WTC11 (cell line): ENCODE measurements around the gene MYH14. TPM values are rescaled to one million over a fixed set of nuclear protein-coding genes. Genes with fewer than 3 reads are reported as not detected.

ENCODE experiments used
- ATAC-seq: fragments of 200-7000 bp; cut with Tn5 transposase; 2 replicates; pipeline ENCODE4 v1.10.0; 2021; ENCODE audit warnings: mild to moderate bottlenecking, moderate library complexity
- CTCF ChIA-PET: fragments of 300-600 bp; sonication (Branson Sonifier 250); formaldehyde crosslinking; loops from one replicate; lab custom pipeline; 2021; ENCODE audit warnings: antibody characterized with exemption; lab: Charles Lee
- POLR2A ChIA-PET: fragments of 350-600 bp; sonication (Branson Sonifier 250); formaldehyde crosslinking; loops from one replicate; lab custom pipeline; 2021; ENCODE audit warnings: antibody characterized with exemption; lab: Charles Lee
- DNase-seq: peaks from one replicate; pipeline ENCODE4 v3.0.0; 2021; ENCODE audit warnings: low spot score
- H3K27ac Mint-ChIP-seq: 2 replicates; pipeline ENCODE4 v1.8.0; 2021; ENCODE audit warnings: mixed read lengths
- H3K27me3 Mint-ChIP-seq: 2 replicates; pipeline ENCODE4 v1.8.0; 2021; ENCODE audit warnings: low read depth, mild to moderate bottlenecking, moderate library complexity, mixed read lengths
- H3K36me3 Mint-ChIP-seq: 2 replicates; pipeline ENCODE4 v1.8.0; 2021; ENCODE audit warnings: mixed read lengths
- H3K4me1 Mint-ChIP-seq: 2 replicates; pipeline ENCODE4 v1.8.0; 2022; ENCODE audit warnings: mixed read lengths
- H3K4me3 Mint-ChIP-seq: 2 replicates; pipeline ENCODE4 v1.8.0; 2021; ENCODE audit warnings: mild to moderate bottlenecking, moderate library complexity, mixed read lengths
- H3K9me3 Mint-ChIP-seq: 2 replicates; pipeline ENCODE4 v1.8.0; 2021; ENCODE audit warnings: mixed read lengths
- ATF3 ChIP-seq: sonication (generic); formaldehyde crosslinking; conservative IDR thresholded peaks from 2 replicates; pipeline ENCODE4 v1.8.1; 2022; ENCODE audit warnings: mild to moderate bottlenecking, missing genetic modification reagents
- JUN ChIP-seq: sonication (generic); formaldehyde crosslinking; IDR thresholded peaks from 2 replicates; pipeline ENCODE4 v1.8.0; 2023; ENCODE audit warnings: mild to moderate bottlenecking, missing genetic modification reagents
- KAT7 ChIP-seq: sonication (generic); formaldehyde crosslinking; IDR thresholded peaks from 2 replicates; pipeline ENCODE4 v1.8.1; 2023; ENCODE audit warnings: missing genetic modification reagents, mild to moderate bottlenecking, borderline replicate concordance
- MXD4 ChIP-seq: fragments of 250-450 bp; sonication (Bioruptor Pico); IDR thresholded peaks from 2 replicates; pipeline ENCODE4 v1.8.0; 2021; ENCODE audit warnings: mild to moderate bottlenecking, moderate library complexity, borderline replicate concordance
- NFE2L1 ChIP-seq: sonication (generic); formaldehyde crosslinking; IDR thresholded peaks from 2 replicates; pipeline ENCODE4 v1.8.1; 2023; ENCODE audit warnings: missing genetic modification reagents
- NR2C2 ChIP-seq: sonication (generic); formaldehyde crosslinking; IDR thresholded peaks from 2 replicates; pipeline ENCODE4 v1.8.0; 2022; ENCODE audit warnings: mild to moderate bottlenecking, missing genetic modification reagents
- PRRX2 ChIP-seq: fragments of 250-450 bp; sonication (Bioruptor Pico); IDR thresholded peaks from 2 replicates; pipeline ENCODE4 v1.8.0; 2021; ENCODE audit warnings: mild to moderate bottlenecking
- SMAD3 ChIP-seq: sonication (generic); formaldehyde crosslinking; IDR thresholded peaks from 2 replicates; pipeline ENCODE4 v1.8.0; 2022; ENCODE audit warnings: missing genetic modification reagents, mild to moderate bottlenecking, borderline replicate concordance
- SOX15 ChIP-seq: fragments of 250-450 bp; sonication (Bioruptor Pico); IDR thresholded peaks from 2 replicates; pipeline ENCODE4 v1.9.0; 2021; ENCODE audit warnings: mild to moderate bottlenecking
- USF1 ChIP-seq: sonication (generic); formaldehyde crosslinking; IDR thresholded peaks from 2 replicates; pipeline ENCODE4 v1.8.0; 2022; ENCODE audit warnings: mild to moderate bottlenecking, missing genetic modification reagents
- ZMAT4 ChIP-seq: fragments of 250-450 bp; sonication (Bioruptor Pico); IDR thresholded peaks from 2 replicates; pipeline ENCODE4 v1.9.0; 2021; ENCODE audit warnings: mild to moderate bottlenecking
- ZNF396 ChIP-seq: fragments of 250-450 bp; sonication (Bioruptor Pico); IDR thresholded peaks from 2 replicates; pipeline ENCODE4 v1.8.0; 2021; ENCODE audit warnings: mild to moderate bottlenecking, moderate library complexity, borderline replicate concordance
- ZNF423 ChIP-seq: fragments of 250-450 bp; sonication (Bioruptor Pico); IDR thresholded peaks from 2 replicates; pipeline ENCODE4 v2.1.2; 2022; ENCODE audit warnings: mild to moderate bottlenecking, moderate library complexity
- total RNA-seq: library from RNA; stranded (reverse); gene quantifications from 3 replicates; pipeline ENCODE4 v1.2.3, GENCODE V29; 2021
- TF ChIP-seq, protein P1 (sequence below): sonication (generic); formaldehyde crosslinking; IDR thresholded peaks from 2 replicates; pipeline ENCODE4 v1.8.1; 2023; ENCODE audit warnings: mild to moderate bottlenecking, missing genetic modification reagents, moderate library complexity
- TF ChIP-seq, protein P2 (sequence below): sonication (generic); formaldehyde crosslinking; conservative IDR thresholded peaks from 2 replicates; pipeline ENCODE4 v1.8.1; 2023; ENCODE audit warnings: mild to moderate bottlenecking, low read depth, missing genetic modification reagents, moderate library complexity
- TF ChIP-seq, protein P3 (sequence below): sonication (generic); formaldehyde crosslinking; IDR thresholded peaks from 2 replicates; pipeline ENCODE4 v1.8.0; 2022; ENCODE audit warnings: mild to moderate bottlenecking, missing genetic modification reagents
- TF ChIP-seq, protein P4 (sequence below): sonication (generic); formaldehyde crosslinking; IDR thresholded peaks from 2 replicates; pipeline ENCODE4 v1.8.0; 2023; ENCODE audit warnings: missing genetic modification reagents
- TF ChIP-seq, protein P5 (sequence below): sonication (generic); formaldehyde crosslinking; IDR thresholded peaks from 2 replicates; pipeline ENCODE4 v1.8.0; 2023; ENCODE audit warnings: mild to moderate bottlenecking, missing genetic modification reagents

Gene MYH14
- total RNA-seq, 1 experiment from 2014 or later = 25.8 TPM

DNA sequence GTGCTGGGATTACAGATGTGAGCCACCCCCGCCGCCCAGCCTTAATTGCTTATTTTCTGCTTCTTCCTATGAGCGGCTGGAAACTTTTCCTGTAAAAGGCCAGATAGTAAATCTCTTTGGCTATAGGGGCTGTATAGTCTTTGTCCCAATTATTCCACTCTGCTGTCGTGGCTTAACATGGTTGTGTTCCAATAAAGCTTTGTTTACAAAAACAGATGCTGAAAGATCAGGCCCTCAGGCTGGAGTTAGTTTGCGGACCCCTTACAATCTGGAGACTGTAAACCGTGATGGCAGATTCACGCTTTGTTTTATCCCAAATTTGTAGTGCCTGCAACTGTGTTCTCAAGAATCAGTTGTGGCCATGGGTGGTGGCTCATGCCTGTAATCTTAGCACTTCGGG is 115.0 kb downstream of the MYH14 start:
- Mint-ChIP-seq H3K27me3 (peaks cover 7% of the 10 kb centered on the region), H3K36me3 (peaks cover 3% of the 10 kb centered on the region), H3K4me3 (no peak overlapping the region), H3K9me3 (no peaks in the 10 kb centered on the region), H3K4me1 (peaks cover 29% of the 10 kb centered on the region), H3K27ac (no peak overlapping the region)
- no peak for ATAC-seq
- TF ChIP-seq ZNF423 = no peak
- TF ChIP-seq, protein P1, sequence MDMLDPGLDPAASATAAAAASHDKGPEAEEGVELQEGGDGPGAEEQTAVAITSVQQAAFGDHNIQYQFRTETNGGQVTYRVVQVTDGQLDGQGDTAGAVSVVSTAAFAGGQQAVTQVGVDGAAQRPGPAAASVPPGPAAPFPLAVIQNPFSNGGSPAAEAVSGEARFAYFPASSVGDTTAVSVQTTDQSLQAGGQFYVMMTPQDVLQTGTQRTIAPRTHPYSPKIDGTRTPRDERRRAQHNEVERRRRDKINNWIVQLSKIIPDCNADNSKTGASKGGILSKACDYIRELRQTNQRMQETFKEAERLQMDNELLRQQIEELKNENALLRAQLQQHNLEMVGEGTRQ (CRISPR knock-in tag) = no peak
- no peak for TF ChIP-seq JUN (CRISPR knock-in tag)
- no peak for TF ChIP-seq MXD4 (CRISPR knock-in tag)
- TF ChIP-seq, protein P2, sequence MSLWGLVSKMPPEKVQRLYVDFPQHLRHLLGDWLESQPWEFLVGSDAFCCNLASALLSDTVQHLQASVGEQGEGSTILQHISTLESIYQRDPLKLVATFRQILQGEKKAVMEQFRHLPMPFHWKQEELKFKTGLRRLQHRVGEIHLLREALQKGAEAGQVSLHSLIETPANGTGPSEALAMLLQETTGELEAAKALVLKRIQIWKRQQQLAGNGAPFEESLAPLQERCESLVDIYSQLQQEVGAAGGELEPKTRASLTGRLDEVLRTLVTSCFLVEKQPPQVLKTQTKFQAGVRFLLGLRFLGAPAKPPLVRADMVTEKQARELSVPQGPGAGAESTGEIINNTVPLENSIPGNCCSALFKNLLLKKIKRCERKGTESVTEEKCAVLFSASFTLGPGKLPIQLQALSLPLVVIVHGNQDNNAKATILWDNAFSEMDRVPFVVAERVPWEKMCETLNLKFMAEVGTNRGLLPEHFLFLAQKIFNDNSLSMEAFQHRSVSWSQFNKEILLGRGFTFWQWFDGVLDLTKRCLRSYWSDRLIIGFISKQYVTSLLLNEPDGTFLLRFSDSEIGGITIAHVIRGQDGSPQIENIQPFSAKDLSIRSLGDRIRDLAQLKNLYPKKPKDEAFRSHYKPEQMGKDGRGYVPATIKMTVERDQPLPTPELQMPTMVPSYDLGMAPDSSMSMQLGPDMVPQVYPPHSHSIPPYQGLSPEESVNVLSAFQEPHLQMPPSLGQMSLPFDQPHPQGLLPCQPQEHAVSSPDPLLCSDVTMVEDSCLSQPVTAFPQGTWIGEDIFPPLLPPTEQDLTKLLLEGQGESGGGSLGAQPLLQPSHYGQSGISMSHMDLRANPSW (CRISPR knock-in tag) = no peak
- no peak for TF ChIP-seq KAT7 (CRISPR knock-in tag)
- no peak for TF ChIP-seq ZNF396
- TF ChIP-seq, protein P3, sequence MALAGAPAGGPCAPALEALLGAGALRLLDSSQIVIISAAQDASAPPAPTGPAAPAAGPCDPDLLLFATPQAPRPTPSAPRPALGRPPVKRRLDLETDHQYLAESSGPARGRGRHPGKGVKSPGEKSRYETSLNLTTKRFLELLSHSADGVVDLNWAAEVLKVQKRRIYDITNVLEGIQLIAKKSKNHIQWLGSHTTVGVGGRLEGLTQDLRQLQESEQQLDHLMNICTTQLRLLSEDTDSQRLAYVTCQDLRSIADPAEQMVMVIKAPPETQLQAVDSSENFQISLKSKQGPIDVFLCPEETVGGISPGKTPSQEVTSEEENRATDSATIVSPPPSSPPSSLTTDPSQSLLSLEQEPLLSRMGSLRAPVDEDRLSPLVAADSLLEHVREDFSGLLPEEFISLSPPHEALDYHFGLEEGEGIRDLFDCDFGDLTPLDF (CRISPR knock-in tag) = no peak
- TF ChIP-seq NR2C2 (CRISPR knock-in tag) = no peak
- TF ChIP-seq SMAD3 (CRISPR knock-in tag) = no peak
- DNase-seq = no peak
- CTCF ChIA-PET = interaction anchor here (1.4 kb wide), 1 partner anchor 171 kb away, joined by 4 read pairs; no protein-coding TSS in a partner anchor
- POLR2A ChIA-PET = interaction anchor here (0.9 kb wide), 1 partner anchor 11 kb away, joined by 3 read pairs; the partner anchor contains the start of gene KCNC3

DNA sequence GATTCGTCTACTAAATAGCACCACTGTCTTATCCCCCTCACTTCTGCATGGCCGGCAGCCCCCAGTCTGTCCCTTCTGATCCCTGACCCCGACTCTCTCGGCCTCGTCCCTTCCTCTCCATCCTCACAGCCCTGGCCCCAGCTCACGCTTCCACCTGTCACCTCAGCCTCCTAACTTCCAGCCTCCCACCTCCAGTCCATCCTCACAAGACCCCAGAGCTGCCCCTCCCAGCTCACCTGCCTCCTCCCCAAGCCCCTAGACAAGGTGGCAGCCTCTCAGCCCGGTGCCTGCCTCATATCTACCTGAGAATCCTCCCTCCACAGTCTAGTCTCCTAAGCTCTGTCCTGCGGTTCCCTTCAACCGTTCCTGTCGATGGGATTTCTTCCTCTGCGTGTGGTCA is 115.7 kb downstream of the MYH14 start:
- Mint-ChIP-seq H3K27me3 (peaks cover 7% of the 10 kb centered on the region), H3K27ac (no peak overlapping the region)
- no peak for ATAC-seq
- TF ChIP-seq, protein P4, sequence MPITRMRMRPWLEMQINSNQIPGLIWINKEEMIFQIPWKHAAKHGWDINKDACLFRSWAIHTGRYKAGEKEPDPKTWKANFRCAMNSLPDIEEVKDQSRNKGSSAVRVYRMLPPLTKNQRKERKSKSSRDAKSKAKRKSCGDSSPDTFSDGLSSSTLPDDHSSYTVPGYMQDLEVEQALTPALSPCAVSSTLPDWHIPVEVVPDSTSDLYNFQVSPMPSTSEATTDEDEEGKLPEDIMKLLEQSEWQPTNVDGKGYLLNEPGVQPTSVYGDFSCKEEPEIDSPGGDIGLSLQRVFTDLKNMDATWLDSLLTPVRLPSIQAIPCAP (CRISPR knock-in tag) = no peak
- TF ChIP-seq ATF3 (CRISPR knock-in tag) (no peak), SOX15 (CRISPR knock-in tag) (no peak), USF1 (CRISPR knock-in tag) (no peak), ZMAT4 (CRISPR knock-in tag) (no peak), PRRX2 (no peak), NFE2L1 (CRISPR knock-in tag) (no peak)
- TF ChIP-seq, protein P5, sequence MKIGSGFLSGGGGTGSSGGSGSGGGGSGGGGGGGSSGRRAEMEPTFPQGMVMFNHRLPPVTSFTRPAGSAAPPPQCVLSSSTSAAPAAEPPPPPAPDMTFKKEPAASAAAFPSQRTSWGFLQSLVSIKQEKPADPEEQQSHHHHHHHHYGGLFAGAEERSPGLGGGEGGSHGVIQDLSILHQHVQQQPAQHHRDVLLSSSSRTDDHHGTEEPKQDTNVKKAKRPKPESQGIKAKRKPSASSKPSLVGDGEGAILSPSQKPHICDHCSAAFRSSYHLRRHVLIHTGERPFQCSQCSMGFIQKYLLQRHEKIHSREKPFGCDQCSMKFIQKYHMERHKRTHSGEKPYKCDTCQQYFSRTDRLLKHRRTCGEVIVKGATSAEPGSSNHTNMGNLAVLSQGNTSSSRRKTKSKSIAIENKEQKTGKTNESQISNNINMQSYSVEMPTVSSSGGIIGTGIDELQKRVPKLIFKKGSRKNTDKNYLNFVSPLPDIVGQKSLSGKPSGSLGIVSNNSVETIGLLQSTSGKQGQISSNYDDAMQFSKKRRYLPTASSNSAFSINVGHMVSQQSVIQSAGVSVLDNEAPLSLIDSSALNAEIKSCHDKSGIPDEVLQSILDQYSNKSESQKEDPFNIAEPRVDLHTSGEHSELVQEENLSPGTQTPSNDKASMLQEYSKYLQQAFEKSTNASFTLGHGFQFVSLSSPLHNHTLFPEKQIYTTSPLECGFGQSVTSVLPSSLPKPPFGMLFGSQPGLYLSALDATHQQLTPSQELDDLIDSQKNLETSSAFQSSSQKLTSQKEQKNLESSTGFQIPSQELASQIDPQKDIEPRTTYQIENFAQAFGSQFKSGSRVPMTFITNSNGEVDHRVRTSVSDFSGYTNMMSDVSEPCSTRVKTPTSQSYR = no peak
- TF ChIP-seq, all 79 proteins: peak for 0
- CTCF ChIA-PET = interaction anchor here (0.6 to 1.4 kb wide), 2 partner anchors 26 to 171 kb away, joined by 3 to 4 read pairs; no protein-coding TSS in a partner anchor
- H3K36me3 Mint-ChIP-seq = peaks cover 8% of the 10 kb centered on the region
- no peaks in the 10 kb centered on the region for H3K9me3 Mint-ChIP-seq
- POLR2A ChIA-PET = interaction anchor here (0.9 kb wide), 1 partner anchor 10 kb away, joined by 3 read pairs; the partner anchor contains the start of gene KCNC3
- no peak for DNase-seq
- no peak overlapping the region for H3K4me3 Mint-ChIP-seq
- H3K4me1 Mint-ChIP-seq = peaks cover 24% of the 10 kb centered on the region
